Chondrocyte (in vitro differentiated cells): ENCODE measurements around the gene NDC80. TPM values are rescaled to one million over a fixed set of nuclear protein-coding genes. Genes with fewer than 3 reads are reported as not detected.
A peak's percentile ranks its signal among the peaks of the same experiment; 100 is the strongest.
"Not testable (repeated sequence)": the region's sequence is repeated elsewhere in the genome, so short reads cannot be mapped to it uniquely, and the experiment has no call there.

Source experiments
- DNase-seq: peaks from one replicate; pipeline ENCODE4 v3.0.0; 2021; ENCODE audit warnings: mixed read lengths, low spot score
- H3K27ac Mint-ChIP-seq: one replicate; pipeline ENCODE4 v1.8.0; 2021; ENCODE audit warnings: mild to moderate bottlenecking, moderate library complexity, mixed read lengths; ENCODE audit not compliant: unreplicated experiment
- H3K27me3 Mint-ChIP-seq: 2 replicates; pipeline ENCODE4 v1.8.0; 2021; ENCODE audit warnings: low read depth, mixed read lengths
- H3K36me3 Mint-ChIP-seq: 2 replicates; pipeline ENCODE4 v1.8.0; 2021; ENCODE audit warnings: low read depth, mixed read lengths
- H3K4me1 Mint-ChIP-seq: 2 replicates; pipeline ENCODE4 v1.8.0; 2021; ENCODE audit warnings: low read depth, mild to moderate bottlenecking, mixed read lengths
- H3K4me3 Mint-ChIP-seq: one replicate; pipeline ENCODE4 v1.8.0; 2021; ENCODE audit warnings: mild to moderate bottlenecking, moderate library complexity, mixed read lengths; ENCODE audit not compliant: unreplicated experiment
- H3K9me3 Mint-ChIP-seq: 2 replicates; pipeline ENCODE4 v1.8.0; 2021; ENCODE audit warnings: low read depth, mixed read lengths
- total RNA-seq: library from RNA; stranded (reverse); gene quantifications from 3 replicates; pipeline ENCODE4 v1.2.1, GENCODE V29; 2021
- TF ChIP-seq, protein P1 (sequence below): fragments of 200-600 bp; sonication (generic); IDR thresholded peaks from 2 replicates; pipeline ENCODE4 v1.5.0; 2021; ENCODE audit warnings: antibody characterized with exemption, mild to moderate bottlenecking, moderate library complexity

NDC80 gene
- total RNA-seq, 1 donor from 2014 or later = 5.8 TPM

DNA sequence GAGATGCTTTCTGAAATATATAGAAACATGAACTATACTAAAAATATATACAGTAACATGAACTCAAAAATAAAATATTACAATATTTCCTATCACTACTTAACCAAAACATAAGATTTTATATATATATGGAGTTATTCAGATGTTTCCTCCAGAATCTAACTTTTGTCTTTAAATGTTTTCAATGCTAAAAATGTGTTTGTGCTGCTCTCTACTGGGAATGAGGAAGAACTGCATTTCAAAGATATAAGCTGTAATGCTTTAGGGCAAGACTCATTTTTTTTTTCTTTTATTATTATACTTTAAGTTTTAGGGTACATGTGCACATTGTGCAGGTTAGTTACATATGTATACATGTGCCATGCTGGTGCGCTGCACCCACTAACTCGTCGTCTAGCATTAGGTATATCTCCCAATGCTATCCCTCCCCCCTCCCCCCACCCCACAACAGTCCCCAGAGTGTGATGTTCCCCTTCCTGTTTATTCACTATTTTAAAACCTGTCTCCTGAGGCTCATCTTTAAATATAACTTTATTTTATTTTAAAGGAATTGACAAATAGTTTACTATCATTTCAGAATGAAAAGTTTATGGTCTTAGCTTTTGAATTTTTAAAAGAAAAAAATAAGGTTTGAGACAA is 29.3 kb upstream of the NDC80 start:
- DNase-seq, H3K36me3 Mint-ChIP-seq, H3K27ac Mint-ChIP-seq, H3K27me3 Mint-ChIP-seq, H3K9me3 Mint-ChIP-seq, H3K4me3 Mint-ChIP-seq: not testable (repeated sequence)
- H3K4me1 Mint-ChIP-seq = peaks cover 12% of the 10 kb centered on the region
- TF ChIP-seq, protein P1, sequence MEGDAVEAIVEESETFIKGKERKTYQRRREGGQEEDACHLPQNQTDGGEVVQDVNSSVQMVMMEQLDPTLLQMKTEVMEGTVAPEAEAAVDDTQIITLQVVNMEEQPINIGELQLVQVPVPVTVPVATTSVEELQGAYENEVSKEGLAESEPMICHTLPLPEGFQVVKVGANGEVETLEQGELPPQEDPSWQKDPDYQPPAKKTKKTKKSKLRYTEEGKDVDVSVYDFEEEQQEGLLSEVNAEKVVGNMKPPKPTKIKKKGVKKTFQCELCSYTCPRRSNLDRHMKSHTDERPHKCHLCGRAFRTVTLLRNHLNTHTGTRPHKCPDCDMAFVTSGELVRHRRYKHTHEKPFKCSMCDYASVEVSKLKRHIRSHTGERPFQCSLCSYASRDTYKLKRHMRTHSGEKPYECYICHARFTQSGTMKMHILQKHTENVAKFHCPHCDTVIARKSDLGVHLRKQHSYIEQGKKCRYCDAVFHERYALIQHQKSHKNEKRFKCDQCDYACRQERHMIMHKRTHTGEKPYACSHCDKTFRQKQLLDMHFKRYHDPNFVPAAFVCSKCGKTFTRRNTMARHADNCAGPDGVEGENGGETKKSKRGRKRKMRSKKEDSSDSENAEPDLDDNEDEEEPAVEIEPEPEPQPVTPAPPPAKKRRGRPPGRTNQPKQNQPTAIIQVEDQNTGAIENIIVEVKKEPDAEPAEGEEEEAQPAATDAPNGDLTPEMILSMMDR = peak; percentile 87

DNA sequence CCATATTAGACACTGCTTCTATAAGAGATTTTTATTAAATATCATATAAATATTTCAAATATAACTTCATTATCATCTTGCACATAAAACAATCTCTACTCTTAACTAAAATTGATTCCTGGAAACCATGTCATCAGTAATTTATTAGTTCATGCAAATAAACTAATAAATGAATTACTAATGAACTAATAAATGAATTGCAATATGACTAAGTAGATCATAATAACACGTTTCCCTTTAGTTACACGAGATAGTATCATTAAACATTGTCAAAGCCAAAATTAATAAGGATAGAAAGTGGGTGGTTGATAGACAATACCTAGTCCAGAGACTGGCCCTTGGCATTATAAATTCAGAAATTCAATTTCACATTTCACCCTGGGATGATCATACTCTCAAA is 26.2 kb upstream of the NDC80 start:
- H3K9me3 Mint-ChIP-seq = no peaks in the 10 kb centered on the region
- no peak overlapping the region for H3K4me3 Mint-ChIP-seq
- no peaks in the 10 kb centered on the region for H3K4me1 Mint-ChIP-seq
- no peak overlapping the region for H3K27ac Mint-ChIP-seq
- no peaks in the 10 kb centered on the region for H3K27me3 Mint-ChIP-seq
- no peak for DNase-seq
- TF ChIP-seq, protein P1 = no peak
- H3K36me3 Mint-ChIP-seq = no peaks in the 10 kb centered on the region

DNA sequence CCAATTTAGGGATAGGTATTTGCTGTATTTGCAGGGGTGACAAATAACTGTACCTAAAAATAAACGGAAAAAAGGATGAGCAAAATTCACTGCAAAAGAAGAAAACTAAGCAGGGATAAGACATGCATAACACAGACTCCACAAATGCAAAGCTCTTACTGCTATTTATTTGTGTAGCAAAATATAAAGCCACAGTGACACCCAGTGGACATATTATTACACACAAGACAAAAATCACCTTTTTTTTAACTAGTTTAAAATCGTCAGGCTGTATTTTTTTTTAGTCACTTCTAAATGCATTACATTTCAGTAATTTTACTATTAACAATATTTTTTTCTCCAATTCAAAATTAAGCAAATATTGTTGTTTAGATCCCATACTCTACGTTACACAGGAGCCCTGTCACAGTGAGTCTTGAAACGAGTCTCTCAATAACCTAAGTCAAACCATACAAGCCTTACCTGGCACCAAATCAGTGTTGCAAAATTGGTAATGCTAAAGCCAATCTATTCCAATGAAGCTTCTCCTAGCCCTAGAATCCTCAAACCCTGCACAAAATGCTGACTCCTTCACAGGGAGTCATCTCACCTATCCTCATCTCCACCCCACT is 23.8 kb upstream of the NDC80 start:
- no peak overlapping the region for H3K27ac Mint-ChIP-seq
- no peaks in the 10 kb centered on the region for H3K4me1 Mint-ChIP-seq
- TF ChIP-seq, protein P1 = peak; percentile 91
- no peak overlapping the region for H3K4me3 Mint-ChIP-seq
- H3K27me3 Mint-ChIP-seq = no peaks in the 10 kb centered on the region
- no peaks in the 10 kb centered on the region for H3K9me3 Mint-ChIP-seq
- no peak for DNase-seq
- peaks cover 4% of the 10 kb centered on the region for H3K36me3 Mint-ChIP-seq

DNA sequence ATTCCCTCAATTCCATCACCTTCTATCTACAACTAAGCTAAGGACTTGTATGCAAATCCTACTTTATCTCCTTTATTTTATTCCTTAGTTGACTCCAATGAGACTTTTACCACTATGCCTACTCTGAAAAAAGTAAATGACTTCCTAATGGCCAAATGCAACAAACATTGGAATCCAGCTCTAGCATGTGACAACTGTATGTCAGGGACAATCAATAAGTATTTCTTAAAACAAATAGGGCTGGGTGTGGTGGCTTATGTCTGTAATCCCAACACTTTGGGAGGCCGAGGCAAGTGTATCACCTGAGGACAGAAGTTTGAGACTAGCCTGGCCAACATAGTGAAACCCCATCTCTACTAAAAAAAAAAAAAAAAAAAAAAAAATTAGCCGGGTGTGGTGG is 21.9 kb upstream of the NDC80 start:
- H3K27ac Mint-ChIP-seq = no peak overlapping the region
- H3K36me3 Mint-ChIP-seq = peaks cover 4% of the 10 kb centered on the region
- H3K27me3 Mint-ChIP-seq = no peaks in the 10 kb centered on the region
- H3K4me3 Mint-ChIP-seq = no peak overlapping the region
- TF ChIP-seq, protein P1 = no peak
- H3K4me1 Mint-ChIP-seq = no peaks in the 10 kb centered on the region
- DNase-seq = no peak
- no peaks in the 10 kb centered on the region for H3K9me3 Mint-ChIP-seq

DNA sequence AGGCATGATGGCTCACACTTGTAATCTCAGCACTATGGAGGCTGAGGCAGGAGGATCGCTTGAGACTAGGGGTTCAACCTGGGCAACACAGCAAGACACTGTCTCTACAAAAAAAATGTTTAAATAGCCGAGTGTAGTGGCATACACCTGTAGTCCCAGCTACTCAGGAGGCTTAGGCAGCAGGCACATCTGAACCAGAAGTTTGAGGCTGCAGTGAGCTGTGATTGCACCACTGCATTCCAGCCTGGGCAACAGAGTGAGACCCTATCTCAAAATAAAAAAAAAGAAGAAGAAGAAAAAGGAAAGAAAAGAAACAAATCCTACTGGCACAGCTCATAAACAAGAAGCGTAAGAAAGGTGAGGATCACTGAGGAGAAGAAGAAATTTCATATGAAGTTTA is 19.9 kb upstream of the NDC80 start:
- H3K4me3 Mint-ChIP-seq = no peak overlapping the region
- no peaks in the 10 kb centered on the region for H3K9me3 Mint-ChIP-seq
- TF ChIP-seq, protein P1 = no peak

More for the DNA sequence above, 19.9 kb upstream of the NDC80 start:
- no peaks in the 10 kb centered on the region for H3K4me1 Mint-ChIP-seq
- H3K27me3 Mint-ChIP-seq = no peaks in the 10 kb centered on the region
- no peak overlapping the region for H3K27ac Mint-ChIP-seq
- peaks cover 4% of the 10 kb centered on the region for H3K36me3 Mint-ChIP-seq
- no peak for DNase-seq
